Adipocyte (in vitro differentiated cells): ENCODE measurements around the gene IL36G.

Experiments used
- DNase-seq: peaks from one replicate; pipeline ENCODE4 v3.0.0-alpha.2; 2015; ENCODE audit warnings: low read depth
- H3K27me3 ChIP-seq: replicated peaks from 2 replicates; pipeline ENCODE4 v1.7.0; 2013; ENCODE audit warnings: mild to moderate bottlenecking, low read length, moderate library complexity; ENCODE audit not compliant: control insufficient read depth, insufficient read depth
- H3K36me3 ChIP-seq: 2 replicates; pipeline ENCODE4 v1.7.0; 2013; ENCODE audit warnings: low read length, mild to moderate bottlenecking, moderate library complexity; ENCODE audit not compliant: control insufficient read depth, insufficient read depth, severe bottlenecking
- H3K4me1 ChIP-seq: 2 replicates; pipeline ENCODE4 v1.7.0; 2013; ENCODE audit warnings: mild to moderate bottlenecking, low read length, moderate library complexity; ENCODE audit not compliant: control insufficient read depth, insufficient read depth
- H3K4me3 ChIP-seq: 2 replicates; pipeline ENCODE4 v1.7.0; 2013; ENCODE audit warnings: mild to moderate bottlenecking, low read length, moderate library complexity
- H3K9ac ChIP-seq: 2 replicates; pipeline ENCODE4 v1.7.0; 2013; ENCODE audit warnings: mild to moderate bottlenecking, low read length, moderate library complexity
- H3K9me3 ChIP-seq: 2 replicates; pipeline ENCODE4 v1.7.0; 2013; ENCODE audit warnings: mild to moderate bottlenecking, low read length, moderate library complexity; ENCODE audit not compliant: control insufficient read depth

IL36G gene

GRCh38 chr2:113024764-113025163 is 47.0 kb downstream of the IL36G start:
- Histone ChIP-seq H3K4me1 (no peaks in the 10 kb centered on the region), H3K9ac (no peak overlapping the region), H3K9me3 (no peaks in the 10 kb centered on the region), H3K36me3 (no peaks in the 10 kb centered on the region), H3K27me3 (peaks cover 72% of the 10 kb centered on the region), H3K4me3 (no peak overlapping the region)
- DNase-seq, result no peak

- peaks cover 76% of the 10 kb centered on the region for H3K27me3 ChIP-seq
These were observed 47.9 kb downstream of the IL36G start for GRCh38 chr2:113025737-113026136.

GRCh38 chr2:113027691-113028090 is 49.9 kb downstream of the IL36G start:
- DNase-seq, result no peak
- peaks cover 88% of the 10 kb centered on the region for H3K27me3 ChIP-seq
- H3K4me1 ChIP-seq, result no peaks in the 10 kb centered on the region
- no peak overlapping the region for H3K4me3 ChIP-seq
- no peaks in the 10 kb centered on the region for H3K36me3 ChIP-seq
- H3K9me3 ChIP-seq, result no peaks in the 10 kb centered on the region
- no peak overlapping the region for H3K9ac ChIP-seq

More at GRCh38 chr2:113025737-113026136, 47.9 kb downstream of the IL36G start:
- no peaks in the 10 kb centered on the region for H3K9me3 ChIP-seq
- no peaks in the 10 kb centered on the region for H3K4me1 ChIP-seq
- no peak overlapping the region for H3K9ac ChIP-seq
- H3K36me3 ChIP-seq, result no peaks in the 10 kb centered on the region
- DNase-seq, result no peak
- no peak overlapping the region for H3K4me3 ChIP-seq

GRCh38 chr2:113028112-113028511 is 50.3 kb downstream of the IL36G start:
- no peak overlapping the region for H3K4me3 ChIP-seq
- DNase-seq, result no peak
- H3K27me3 ChIP-seq, result peaks cover 86% of the 10 kb centered on the region
- no peak overlapping the region for H3K9ac ChIP-seq
- H3K4me1 ChIP-seq, result no peaks in the 10 kb centered on the region
- no peaks in the 10 kb centered on the region for H3K9me3 ChIP-seq
- H3K36me3 ChIP-seq, result no peaks in the 10 kb centered on the region

- no peak overlapping the region for H3K4me3 ChIP-seq
- H3K9ac ChIP-seq, result no peak overlapping the region
- no peaks in the 10 kb centered on the region for H3K36me3 ChIP-seq
- no peaks in the 10 kb centered on the region for H3K4me1 ChIP-seq
- no peaks in the 10 kb centered on the region for H3K9me3 ChIP-seq
- peaks cover 60% of the 10 kb centered on the region for H3K27me3 ChIP-seq
- DNase-seq, result no peak
These were observed 54.9 kb downstream of the IL36G start for GRCh38 chr2:113032737-113033136.

- Histone ChIP-seq H3K9ac (no peak overlapping the region), H3K27me3 (peaks cover 58% of the 10 kb centered on the region), H3K4me3 (no peak overlapping the region), H3K36me3 (no peaks in the 10 kb centered on the region), H3K9me3 (no peaks in the 10 kb centered on the region), H3K4me1 (no peaks in the 10 kb centered on the region)
- DNase-seq, result no peak
These were observed 56.2 kb downstream of the IL36G start for GRCh38 chr2:113034016-113034415.
